GM21619 (cell line): Measurements from ENCODE around the gene RNASE11.
A peak's percentile ranks its signal among the peaks of the same experiment; 100 is the strongest.
"Not testable (repeated sequence)": the region's sequence is repeated elsewhere in the genome, so short reads cannot be mapped to it uniquely, and the experiment has no call there.

Source experiments
- ATAC-seq: cut with Tn5 transposase; IDR thresholded peaks from one replicate; pipeline ENCODE4 v1.9.1; 2021; ENCODE audit not compliant: unreplicated experiment

Gene RNASE11

DNA sequence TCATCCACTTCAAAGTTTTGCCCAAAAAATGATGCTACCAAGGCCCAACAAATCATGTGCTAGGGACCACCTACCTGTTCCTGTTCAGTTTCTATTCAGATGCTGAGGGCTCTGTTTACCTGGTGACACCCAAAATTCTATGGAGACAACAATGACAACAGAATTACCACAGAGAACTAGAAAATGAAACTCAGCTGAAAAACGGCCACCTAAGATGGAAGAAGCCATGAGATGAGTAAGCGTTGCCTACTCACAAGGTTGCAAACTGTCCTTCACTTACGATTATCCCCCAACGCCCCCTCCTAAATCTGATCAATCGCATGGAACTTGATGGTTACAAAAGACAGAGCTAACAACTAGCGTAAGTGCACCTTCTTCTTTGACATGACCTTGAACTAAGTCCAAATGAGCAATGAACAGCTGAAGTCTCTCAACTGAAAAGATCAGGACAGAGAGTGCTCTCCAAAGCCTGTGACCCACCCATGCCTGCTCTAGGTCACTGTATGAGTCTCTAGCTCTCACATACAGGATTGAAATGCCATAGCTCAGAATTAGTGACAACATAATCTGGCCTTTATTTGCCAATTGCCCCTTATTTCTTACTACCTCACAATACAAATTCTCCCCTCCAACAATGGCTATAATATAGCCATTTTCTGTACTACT, at the start of gene RNASE11:
TSS of gene RNASE11 (minus strand) at position 513 of the 666 bp plus-strand sequence.
- no peak for ATAC-seq

DNA sequence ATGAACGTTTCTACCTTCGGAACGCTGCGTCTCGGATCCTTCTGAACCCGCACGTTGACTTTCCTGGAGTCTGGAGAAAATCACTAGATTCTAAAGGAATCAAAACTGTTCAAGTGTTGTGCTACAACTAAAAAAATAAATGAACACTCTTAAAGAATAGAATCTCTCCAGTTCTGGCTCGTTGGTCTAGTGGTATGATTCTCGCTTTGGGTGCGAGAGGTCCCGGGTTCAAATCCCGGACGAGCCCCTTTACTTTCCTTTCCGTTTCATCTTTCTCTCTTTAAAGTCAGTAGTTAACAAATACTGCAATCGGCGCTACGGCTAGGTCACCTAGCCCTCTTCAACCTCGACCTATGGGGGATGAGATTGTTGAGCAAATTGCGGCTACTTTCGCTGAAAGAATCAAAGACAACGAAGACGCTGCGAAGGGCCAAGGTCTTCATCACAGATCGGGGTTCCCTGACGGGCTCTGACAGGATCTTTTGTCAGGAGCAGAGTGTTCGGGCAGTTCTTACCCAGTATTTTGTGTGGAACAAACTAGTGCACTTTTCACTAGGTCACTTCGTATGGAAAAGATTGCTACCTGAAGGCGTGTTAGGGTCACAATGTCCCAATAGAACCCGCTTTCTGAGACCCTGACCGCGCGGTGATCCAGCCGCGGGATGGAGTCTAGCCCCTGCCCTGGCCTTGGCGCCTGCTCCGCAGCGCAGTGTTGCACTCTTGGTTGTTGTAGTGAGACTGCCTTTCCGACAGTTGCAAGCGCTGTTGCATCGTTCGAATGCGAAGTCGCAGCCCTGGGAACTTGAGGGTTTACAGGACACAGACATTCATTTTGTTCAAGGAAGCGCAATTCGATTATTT, 45.3 kb upstream of the RNASE11 start:
- ATAC-seq: peak; percentile 72

DNA sequence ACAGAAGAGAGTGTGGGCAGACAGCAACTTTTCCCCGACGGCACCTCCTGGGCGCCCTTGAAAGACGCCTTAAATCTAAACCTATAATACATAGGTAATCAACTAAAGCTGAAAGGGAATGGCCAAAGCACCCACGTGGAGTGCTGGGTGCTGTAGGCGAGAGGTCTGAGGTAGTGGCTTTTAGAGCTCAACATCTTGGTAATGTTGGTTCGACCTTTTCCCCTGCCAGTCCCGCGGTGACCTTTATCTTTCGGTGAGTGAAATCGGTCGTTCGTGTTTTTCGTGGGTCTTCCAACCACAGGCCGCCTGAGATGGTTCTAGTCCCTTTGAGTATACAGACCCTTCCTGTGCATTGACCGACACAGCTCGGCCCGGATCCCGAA, 44.6 kb upstream of the RNASE11 start:
- peak; percentile 17 for ATAC-seq

DNA sequence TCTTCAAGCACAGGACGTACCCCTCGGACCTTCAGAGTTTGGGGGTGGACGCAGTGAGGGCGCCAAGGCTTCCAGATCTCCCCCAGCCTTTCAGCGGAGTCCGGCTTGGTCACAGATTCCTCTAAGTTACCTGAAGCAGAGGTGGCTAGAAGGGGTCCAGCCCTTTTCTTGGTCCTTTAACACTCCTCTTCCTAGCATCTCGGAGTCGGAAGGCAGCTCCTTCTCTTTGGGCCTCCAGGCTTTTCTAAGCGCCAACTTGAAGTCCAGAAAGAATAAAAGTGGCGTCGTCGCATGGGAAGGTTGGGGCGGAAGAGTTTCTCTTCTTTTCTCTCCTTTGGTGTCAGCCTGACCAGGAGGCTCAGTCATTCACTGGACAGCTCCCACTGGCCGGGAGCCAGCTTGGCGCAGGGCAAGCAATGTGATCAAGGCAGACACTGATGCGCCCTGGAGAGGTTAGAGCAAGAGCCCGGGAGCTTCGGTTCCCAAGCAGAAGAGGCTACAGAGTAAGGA, 44.1 kb upstream of the RNASE11 start:
- ATAC-seq: no peak

DNA sequence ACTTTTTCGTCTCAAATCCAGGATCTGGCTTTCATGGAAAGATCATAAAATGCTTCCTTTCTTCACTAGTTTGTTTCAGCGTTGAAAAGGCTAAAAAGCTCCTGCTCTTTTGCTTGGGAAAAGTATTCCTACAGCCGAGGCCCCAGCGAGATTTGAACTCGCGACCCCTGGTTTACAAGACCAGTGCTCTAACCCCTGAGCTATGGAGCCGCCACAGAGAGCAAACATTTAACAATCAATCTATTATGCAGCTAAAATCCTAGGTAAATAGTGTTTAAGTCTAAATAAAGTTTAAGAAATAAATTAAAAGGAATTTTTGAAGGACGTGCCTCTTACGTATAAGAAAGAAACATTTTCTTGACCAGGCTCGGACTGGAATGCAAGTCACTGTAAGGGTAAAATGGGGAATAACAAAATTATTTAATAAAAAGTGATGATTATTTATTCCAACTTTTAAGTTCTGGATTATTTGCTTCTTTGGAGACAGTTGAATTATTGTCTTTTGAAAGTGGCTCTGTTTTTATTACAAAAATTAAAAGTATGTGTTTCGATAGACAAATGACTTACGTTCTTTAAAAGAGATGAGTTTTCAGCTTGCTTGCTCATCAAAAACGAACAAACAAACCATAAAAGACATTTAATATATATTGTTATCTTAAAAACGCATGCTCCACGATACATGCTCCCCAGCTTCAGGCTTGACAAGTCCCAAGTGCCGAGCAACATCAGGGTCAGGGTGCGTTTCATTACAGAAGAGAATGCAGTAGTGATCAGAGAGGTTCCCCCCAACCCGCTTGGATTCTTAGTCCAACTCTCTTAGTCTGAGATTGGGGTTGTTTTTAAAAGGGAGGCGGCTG, 43.5 kb upstream of the RNASE11 start:
- ATAC-seq: no peak

DNA sequence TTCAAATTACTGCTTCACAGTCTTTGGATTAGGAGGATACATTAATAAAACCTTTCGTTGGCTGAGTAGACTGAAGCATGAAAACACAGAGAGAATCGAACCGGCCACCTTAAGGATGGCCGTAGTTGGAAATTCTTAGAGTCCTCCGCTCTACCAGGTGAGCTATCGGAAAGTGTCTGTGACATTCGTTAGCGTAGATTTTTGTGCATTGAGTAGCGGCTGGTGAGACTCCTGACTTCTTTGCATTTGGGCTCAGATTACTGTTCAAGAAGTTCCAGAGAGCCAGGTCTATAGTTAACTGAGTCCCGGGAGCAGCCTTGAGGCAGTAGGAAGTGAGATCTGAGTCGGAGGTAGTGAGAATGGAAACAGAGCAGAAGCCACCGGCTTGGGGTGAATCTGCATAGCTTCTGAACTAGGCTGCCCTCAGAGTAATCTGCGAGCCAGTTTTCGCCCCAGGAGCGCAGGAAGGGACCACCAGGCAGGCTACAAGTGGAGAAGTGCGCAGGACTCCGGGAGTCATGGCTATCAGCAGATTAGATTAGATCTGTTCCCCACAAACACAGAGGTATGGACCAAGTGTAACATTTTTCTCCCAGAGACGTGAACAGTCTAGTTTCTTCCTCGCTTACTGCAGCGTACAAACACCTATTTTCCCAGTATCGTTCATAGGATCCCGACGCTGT, 42.7 kb upstream of the RNASE11 start:
- no peak for ATAC-seq

DNA sequence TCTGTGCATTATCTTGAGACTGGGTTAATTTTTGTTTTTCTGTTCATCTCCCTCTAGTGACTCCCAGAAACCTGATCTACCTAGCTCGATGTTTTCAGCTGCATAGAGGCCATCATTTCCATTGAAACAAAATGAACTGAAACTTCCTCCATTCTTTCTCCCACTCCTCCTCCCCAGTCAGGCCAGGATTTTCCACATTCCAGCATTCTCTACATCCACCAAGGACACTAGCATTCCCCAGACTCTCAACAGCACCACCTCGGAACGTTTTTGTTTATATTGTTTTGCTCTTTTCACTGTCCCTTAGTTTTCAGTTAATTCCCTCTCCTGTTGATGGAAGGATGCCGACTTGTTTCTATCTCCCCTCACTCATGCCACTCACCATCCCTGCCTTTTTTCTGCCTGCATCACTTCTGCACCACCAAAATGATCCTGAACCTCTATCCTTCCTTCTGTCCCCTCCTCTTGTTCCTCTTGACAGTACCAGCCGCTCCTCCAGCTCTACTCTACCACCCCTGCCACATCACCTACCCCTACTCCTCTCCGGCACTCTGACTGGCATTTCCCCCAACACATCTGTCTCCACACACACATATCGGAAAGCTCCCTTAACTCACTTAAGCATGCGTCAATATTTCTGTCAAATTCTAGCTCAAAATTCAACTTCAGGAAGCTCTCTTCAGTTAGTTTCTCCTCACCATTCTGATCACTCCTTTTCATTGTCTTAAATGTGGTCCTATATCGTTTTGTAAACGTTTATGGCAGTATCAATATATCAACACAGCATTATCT, 40.5 kb upstream of the RNASE11 start:
- ATAC-seq: no peak

DNA sequence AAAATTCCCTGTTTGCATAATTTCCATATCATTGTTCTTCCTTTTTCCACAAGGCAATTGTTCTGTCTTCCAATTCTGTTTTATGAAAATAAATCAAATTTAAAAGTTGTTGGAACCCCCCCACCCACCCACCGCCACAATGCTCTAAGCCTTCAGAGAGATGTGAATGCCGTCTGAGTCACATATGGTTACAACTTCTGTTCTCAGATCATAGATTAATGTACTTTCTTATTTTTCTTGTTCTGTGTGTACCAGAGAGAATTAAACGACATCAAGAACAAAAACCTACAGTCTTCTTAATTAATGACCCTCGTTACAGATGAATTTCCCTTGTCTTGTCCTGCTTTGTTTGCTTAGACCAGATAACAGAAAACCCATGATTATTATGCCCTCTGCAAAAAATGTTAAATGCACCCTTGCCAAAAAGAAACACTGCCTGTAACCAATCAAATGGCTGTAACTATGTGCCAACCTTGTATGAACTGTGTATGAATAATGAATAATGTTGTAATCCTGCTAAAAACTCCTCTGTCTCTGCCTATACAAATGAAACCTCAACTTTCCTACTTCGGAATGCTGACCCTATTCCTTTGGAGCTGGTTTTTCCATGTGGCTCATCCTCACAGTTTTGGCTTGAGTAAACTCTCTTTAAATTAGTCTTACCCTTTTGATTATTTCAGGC, 39.7 kb upstream of the RNASE11 start:
- no peak for ATAC-seq

DNA sequence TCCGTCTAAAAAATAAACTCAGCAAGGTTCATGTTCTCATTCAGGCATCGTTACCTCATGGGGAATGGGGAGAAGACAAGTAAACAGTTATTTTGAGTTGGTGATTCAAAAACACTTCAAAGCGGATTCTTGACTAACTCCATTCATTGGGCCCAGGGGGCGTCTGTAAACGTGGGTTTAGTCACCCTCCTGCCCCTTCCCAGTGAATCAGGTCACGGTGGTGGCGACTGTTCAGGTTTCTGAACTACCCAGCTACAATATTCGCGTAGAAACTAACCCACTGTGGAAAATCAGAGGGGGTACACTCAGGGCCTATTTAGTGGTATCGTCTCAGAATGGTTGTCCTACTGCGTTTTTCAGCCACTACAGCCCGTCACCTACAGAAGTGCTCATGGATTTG, 38.5 kb upstream of the RNASE11 start:
- no peak for ATAC-seq

DNA sequence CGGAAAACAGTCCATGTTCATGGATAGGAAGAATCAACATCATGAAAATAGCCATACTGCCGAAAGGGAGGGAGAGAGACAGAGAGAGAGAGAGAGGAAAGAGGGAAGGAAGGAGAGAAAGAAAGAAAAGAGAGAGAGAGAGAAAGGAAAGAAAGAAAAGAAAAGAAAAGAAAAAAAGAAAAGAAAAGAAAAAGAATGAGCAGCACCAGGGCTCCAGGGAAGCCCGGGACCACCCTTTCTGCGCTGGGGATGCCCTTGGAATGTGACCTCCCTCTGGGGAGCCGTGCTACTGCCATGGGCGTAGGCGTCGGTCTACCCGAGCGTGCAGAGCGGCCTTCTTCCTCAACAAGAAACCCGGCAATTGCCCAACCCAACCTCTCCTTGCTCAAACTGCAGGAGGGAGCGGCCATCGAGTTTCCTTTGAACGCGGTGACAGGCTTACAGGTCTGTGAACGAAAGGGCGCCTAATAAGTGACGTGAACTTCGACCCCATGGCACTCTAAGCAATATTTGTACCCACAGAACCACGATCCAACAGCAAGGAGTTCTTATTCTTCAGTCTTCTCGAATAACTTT, 36.8 kb upstream of the RNASE11 start:
- ATAC-seq: no peak

DNA sequence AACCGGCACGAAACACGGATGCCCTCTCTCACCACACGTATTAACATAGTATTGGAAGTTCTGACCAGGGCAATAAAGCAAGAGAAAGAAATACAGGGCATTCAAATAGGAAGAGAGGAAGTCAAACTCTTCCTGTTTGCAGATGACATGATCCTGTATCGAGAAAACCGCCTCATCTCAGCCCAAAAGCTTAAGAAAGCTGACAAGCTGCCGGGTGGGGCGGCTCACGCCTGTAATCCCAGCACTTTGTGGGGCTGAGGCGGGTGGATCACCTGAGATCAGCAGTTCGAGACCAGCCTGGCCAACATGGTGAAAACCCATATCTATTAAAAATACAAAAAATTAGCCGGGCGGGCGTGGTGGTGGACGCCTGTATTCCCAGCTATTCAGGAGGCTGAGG, 36.0 kb upstream of the RNASE11 start:
- ATAC-seq: no peak

DNA sequence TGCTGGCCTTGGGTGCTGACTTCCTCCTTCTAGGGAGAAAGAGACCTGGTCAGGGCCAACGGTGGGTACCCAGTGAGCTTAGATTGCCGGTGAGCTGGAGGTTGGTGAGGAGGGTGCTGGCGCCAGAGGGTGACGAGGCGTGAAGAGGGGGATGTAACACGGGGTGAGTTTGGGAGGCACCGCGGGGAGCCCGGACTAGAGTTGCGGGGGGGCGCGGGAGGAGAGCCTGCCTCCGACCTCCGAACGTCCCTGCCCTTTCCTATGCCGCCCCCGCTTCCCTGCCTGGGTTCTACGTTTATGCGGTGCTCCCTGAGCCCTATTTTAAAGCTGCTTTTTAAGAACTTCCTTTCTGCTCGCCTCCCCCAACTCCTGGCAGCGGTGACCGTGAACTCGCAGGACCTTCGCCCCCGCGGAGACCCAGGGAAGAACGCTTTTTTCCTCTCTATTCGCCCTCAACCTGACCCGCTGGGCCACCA, 35.1 kb upstream of the RNASE11 start:
- no peak for ATAC-seq

DNA sequence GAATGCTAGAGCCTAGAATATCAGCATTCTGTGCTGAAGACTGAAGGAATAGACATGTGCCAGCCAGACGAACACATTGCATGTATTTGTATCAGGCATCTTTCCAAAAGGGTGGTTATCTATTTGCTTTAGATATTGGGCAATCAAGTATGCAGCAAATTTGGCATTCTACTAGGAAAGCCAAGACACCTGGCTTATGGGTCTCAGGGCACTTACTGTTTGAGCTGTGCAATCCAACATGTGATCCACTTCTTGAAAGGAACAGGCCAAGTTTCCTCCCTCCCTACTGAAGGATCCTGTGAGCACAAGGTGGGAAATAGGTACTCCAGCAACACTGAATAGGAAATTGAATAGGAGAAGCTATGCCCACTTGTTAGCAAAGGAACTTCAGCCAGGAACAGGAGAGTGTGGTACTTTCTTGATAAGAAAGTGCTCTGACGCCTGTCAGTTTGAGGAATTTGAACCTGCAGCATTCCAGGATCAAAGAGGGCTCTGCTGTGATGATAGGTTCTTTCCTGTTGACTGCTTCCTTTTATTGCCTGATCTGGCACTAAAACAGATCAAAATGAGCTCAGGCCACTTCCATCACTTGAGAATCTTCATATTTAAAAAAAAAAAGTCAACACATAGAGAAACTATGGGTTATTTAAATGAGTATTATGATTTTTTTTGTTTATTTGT, 33.1 kb upstream of the RNASE11 start:
- no peak for ATAC-seq

DNA sequence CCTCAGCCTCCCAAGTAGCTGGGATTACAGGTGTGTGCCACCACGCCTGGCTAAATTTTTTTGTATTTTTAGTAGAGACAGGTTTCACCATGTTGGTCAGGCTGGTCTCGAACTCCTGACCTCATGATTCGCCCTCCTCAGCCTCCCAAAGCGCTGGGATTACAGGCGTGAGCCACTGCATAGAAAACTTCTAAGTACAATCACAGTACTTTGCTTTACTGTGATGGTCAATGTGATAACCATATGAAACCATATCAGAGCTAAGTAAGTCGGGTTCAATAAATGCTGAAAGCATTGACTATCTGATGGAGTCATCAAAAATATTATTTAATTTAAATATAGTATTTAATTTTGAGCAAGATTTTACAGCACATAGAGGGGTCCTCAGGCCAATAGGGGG, 31.9 kb upstream of the RNASE11 start:
- ATAC-seq: not testable (repeated sequence)

DNA sequence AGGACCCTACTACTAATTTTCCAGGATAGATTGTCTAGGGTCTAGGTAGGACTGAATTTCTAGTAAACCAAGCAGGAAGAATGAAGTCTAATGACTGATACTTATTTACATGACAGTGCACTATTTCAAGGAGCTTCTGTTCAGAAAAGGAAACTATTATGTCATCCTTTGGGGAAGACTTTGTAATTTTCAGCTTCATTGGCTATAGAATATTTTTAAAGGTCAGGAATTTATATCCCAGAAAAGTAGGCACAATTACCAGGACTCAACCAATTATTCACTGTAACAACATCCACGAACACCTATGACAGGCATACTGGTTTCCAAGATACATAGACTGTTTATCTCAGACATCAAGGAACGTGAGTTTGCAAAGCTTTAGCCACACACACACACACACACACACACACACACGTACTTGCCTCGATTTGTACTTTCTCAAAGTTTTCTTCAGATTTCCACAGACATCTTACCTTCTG, 30.5 kb upstream of the RNASE11 start:
- ATAC-seq: no peak

DNA sequence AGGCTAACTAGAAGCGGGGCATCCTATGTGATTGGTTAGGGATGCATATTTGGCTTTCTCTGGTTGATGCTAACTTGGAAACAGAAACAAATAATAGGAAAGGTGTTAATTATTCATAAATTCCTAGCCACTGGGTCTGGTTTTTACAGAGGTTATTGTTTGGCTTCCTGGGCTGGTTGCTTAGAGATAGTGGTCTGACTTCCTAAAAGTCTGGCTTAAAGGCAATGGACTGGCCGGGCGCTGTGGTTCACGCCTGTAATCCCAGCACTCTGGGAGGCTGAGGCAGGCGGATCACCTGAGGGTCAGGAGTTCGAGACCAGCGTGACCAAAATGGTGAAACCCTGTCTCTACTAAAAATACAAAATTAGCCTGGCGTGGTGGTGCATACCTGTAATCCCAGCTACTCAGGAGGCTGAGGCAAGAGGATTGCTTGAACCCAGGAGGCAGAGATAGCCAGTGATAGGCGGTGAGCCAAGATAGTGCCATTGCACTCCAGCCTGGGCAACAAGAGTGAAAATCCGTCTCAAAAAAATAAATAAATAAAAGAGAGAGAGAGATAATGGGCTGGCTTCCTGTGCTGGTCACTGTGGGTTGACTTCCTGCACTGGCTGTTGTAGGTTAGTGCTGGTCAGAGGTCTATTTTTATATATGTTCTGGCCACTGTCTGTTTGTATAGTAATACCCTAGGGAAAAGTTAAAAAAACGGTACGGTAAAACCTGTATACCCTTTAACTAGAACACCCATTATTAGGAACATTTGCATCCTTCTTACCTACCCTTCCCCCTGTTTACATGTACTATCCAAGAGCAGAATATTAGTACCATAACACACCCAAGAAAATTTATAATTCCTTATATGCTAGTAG, 29.6 kb upstream of the RNASE11 start:
- peak; percentile 26 for ATAC-seq

DNA sequence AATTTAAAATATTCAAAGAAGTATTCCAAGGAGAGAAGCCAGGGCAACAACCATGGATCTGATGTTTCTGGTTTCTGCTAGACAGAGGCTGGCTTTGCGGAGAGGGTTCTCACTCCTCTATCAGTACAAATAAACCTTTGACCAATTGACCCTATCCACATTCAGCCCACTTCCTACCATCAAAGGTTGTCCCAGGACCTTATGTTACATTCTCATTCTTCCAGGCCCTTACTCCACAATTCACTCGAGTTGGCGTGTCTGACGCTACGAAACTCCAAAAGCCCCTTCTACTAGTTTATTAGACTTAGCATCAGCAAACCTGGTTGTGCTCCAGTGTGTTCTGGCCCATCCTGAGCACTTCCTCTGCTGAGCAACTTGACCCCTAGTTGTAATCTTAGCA, 28.2 kb upstream of the RNASE11 start:
- ATAC-seq: no peak
